Thyroid gland (tissue), 4 donors: ENCODE results near the gene ANKRD2. TPM values are rescaled to one million over a fixed set of nuclear protein-coding genes. Genes with fewer than 3 reads are reported as not detected.
"Not testable (repeated sequence)": the region's sequence is repeated elsewhere in the genome, so short reads cannot be mapped to it uniquely, and the experiment has no call there.

Experiments used
- DNase-seq, 2 donors: peaks; one replicate each; pipeline ENCODE4 v3.0.0-alpha.2; 2019
- H3K27ac ChIP-seq, 3 donors: fragments of 200-600 bp; sonication (generic); 1 replicate in 2 of 3; 2 replicates in 1 of 3; pipeline ENCODE4 v1.5.1; 2016 to 2019; ENCODE audit warnings: mild to moderate bottlenecking in 1 of 3, moderate library complexity in 1 of 3
- H3K27me3 ChIP-seq: fragments of 200-600 bp; sonication (generic); one replicate; pipeline ENCODE4 v1.5.1; 2019
- H3K36me3 ChIP-seq, 2 donors: fragments of 200-600 bp; sonication (generic); one replicate each; pipeline ENCODE4 v1.5.1; 2016 to 2019
- H3K4me1 ChIP-seq, 2 donors: fragments of 200-600 bp; sonication (generic); one replicate each; pipeline ENCODE4 v1.5.1; 2017 to 2019
- H3K4me3 ChIP-seq, 3 donors: fragments of 200-600 bp; sonication (generic); replicated peaks in 1 of 3; 1 replicate in 2 of 3; 2 replicates in 1 of 3; pipeline ENCODE4 v1.5.1; 2016; ENCODE audit warnings: mild to moderate bottlenecking in 1 of 3
- H3K9me3 ChIP-seq: fragments of 200-600 bp; sonication (generic); one replicate; pipeline ENCODE4 v1.5.1; 2017
- POLR2A ChIP-seq, 2 donors: fragments of 450-650 bp; IDR thresholded peaks; one replicate each; pipeline ENCODE4 v1.6.1; 2017; ENCODE audit warnings: antibody characterized with exemption in 2 of 2, mild to moderate bottlenecking in 2 of 2, moderate library complexity in 1 of 2
- WGBS, 2 donors: methylation state at CpG; one replicate each; pipeline ENCODE4 v1.1.5; 2017; 5-methylcytosine and 5-hydroxymethylcytosine counted together
- intact Hi-C: fragments of 100-400 bp; cut with DNase I; formaldehyde crosslinking; loops from one replicate; pipeline ENCODE4 v1.15.1; 2023
- total RNA-seq, 4 donors: library from RNA; depleted of rRNA; stranded (reverse); fragments of >200 nt; gene quantifications; one replicate each; pipeline ENCODE4 v1.2.3, GENCODE V29; 2016
- TF ChIP-seq, protein P1 (sequence below), 6 experiments: fragments of 200-600 bp in 3 of 6; fragments of 450-650 bp in 3 of 6; sonication (generic) in 3 of 6; IDR thresholded peaks; one replicate each; pipeline ENCODE4 v1.5.1; 2016 to 2019; ENCODE audit warnings: antibody characterized with exemption in 6 of 6, mild to moderate bottlenecking in 2 of 6, inconsistent platforms in 1 of 6, moderate library complexity in 1 of 6

ANKRD2 gene
- total RNA-seq, 4 donors from 2014 or later, result not detected

DNA sequence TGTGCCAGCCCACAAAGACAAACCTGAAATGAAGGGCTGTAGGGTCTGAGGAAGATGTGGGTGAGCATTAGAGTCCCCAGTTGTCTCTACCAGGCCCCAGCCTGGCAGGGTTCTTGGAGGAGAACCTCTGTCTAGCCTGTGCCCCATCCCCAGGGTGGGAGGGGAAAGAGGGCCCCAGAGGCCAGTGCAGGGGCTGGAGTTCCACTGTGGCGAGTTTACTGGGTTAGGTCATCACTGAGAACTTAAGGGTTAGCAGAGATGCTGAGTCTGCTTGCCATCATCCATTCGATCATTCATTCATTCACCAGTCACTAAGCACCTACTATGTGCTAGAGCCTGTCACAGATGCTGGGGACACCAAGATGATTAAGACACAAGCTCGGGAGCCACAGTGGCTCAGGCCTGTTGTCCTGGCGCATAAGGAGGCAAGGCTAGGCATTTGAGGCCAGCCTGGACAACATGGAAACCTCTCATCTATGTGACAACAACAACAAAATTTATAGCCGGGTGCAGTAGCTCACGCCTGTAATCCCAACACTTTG lies 2.6 kb downstream of the ANKRD2 start:
- no peaks in the 10 kb centered on the region for H3K9me3 ChIP-seq
- peaks cover 16 to 21% of the 10 kb centered on the region in 2 donors for H3K4me1 ChIP-seq
- 89 to 91% methylated on average over 6 of the region's 6 CpGs for WGBS, 2 donors
- H3K36me3 ChIP-seq, result peaks cover 3 to 6% of the 10 kb centered on the region in 2 donors
- DNase-seq, result no peak
- no peak overlapping the region for H3K4me3 ChIP-seq
- H3K27ac ChIP-seq, result peak overlapping the region; percentile 57 to 77 (median 67)
- TF ChIP-seq POLR2A (IDR thresholded peaks at IDR 0.05), result no peak
- TF ChIP-seq, protein P1, sequence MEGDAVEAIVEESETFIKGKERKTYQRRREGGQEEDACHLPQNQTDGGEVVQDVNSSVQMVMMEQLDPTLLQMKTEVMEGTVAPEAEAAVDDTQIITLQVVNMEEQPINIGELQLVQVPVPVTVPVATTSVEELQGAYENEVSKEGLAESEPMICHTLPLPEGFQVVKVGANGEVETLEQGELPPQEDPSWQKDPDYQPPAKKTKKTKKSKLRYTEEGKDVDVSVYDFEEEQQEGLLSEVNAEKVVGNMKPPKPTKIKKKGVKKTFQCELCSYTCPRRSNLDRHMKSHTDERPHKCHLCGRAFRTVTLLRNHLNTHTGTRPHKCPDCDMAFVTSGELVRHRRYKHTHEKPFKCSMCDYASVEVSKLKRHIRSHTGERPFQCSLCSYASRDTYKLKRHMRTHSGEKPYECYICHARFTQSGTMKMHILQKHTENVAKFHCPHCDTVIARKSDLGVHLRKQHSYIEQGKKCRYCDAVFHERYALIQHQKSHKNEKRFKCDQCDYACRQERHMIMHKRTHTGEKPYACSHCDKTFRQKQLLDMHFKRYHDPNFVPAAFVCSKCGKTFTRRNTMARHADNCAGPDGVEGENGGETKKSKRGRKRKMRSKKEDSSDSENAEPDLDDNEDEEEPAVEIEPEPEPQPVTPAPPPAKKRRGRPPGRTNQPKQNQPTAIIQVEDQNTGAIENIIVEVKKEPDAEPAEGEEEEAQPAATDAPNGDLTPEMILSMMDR (IDR thresholded peaks at IDR 0.05), result no peak
- intact Hi-C loops, result no loop called here
- no peaks in the 10 kb centered on the region for H3K27me3 ChIP-seq

DNA sequence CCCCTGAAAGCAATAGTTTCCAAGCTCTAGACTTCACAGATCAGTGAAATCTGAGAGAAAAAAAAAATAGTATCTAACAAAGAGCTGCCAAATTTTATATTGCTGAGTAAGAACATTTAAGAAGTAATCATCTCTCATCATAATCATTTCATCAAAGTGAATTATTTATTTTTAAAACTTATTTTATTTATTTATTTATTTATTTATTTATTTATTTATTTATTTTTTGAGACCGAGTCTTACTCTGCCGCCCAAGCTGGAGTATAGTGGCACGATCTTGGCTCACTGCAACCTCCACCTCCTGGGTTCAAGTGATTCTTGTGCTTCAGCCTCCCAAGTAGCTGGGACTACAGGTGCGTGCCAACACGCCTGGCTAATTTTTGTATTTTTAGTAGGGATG lies 3.9 kb downstream of the ANKRD2 start:
- H3K27me3 ChIP-seq, intact Hi-C loops, H3K4me3 ChIP-seq, H3K36me3 ChIP-seq, H3K27ac ChIP-seq, H3K9me3 ChIP-seq, DNase-seq: not testable (repeated sequence)
- 31 to 35% methylated on average over 5 of the region's 5 CpGs for WGBS, 2 donors
- peaks cover 16 to 21% of the 10 kb centered on the region in 2 donors for H3K4me1 ChIP-seq

DNA sequence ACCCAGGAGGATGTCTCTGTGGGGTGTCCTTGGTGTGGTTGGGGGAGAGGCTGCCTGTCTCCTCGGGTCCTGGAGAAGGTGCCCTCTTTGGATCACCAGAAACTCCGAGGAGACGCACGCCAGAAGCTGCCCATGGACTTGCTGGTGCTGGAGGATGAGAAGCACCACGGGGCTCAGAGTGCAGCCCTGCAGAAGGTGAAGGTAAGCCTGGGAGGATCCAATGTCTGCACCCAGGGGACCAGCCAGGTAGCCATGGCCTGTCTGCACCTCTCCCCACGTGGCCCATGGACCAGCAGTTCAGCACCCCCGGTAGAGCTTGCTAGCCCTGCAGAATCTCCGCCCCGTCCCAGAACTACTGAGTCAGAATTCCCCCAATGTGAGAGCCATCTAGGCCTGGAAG lies 5.1 kb downstream of the ANKRD2 start:
- no peak for DNase-seq
- 73 to 86% methylated on average over 4 to 8 of the region's 9 CpGs for WGBS, 2 donors
- Histone ChIP-seq H3K36me3 (no peaks in the 10 kb centered on the region), H3K27ac (no peak overlapping the region), H3K27me3 (no peaks in the 10 kb centered on the region), H3K9me3 (no peaks in the 10 kb centered on the region), H3K4me3 (no peak overlapping the region), H3K4me1 (peaks cover 10 to 13% of the 10 kb centered on the region in 2 donors)
- TF ChIP-seq, protein P1 (IDR thresholded peaks at IDR 0.05), result no peak
- no peak for TF ChIP-seq POLR2A (IDR thresholded peaks at IDR 0.05)
- intact Hi-C loops, result no loop called here

DNA sequence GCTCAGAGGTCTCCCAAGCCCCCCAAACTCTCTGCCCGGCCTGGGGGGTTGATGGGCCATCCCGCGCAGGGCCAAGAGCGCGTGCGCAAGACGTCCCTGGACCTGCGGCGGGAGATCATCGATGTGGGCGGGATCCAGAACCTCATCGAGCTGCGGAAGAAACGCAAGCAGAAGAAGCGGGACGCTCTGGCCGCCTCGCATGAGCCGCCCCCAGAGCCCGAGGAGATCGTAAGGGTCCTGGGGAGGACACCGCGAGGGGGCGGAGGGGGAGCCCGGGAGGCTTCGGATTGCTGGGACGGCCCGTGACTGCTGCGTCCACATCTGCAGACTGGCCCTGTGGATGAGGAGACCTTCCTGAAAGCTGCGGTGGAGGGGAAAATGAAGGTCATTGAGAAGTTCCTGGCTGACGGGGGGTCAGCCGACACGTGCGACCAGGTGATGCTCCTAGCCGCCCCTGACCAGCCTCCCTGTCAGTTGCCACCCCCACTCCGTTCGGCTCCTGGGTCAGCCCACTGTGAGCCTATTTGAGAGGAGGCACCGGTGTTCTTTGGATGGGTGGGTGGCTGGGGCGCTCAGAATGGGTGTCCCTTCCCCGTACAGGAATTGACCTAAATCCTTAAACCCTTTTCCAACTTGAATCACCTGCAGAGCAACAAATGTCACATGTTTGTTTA lies 5.7 kb downstream of the ANKRD2 start:
- H3K9me3 ChIP-seq, result no peaks in the 10 kb centered on the region
- H3K36me3 ChIP-seq, result no peaks in the 10 kb centered on the region
- H3K4me1 ChIP-seq, result peaks cover 10 to 12% of the 10 kb centered on the region in 2 donors
- intact Hi-C loops, result no loop called here
- H3K27me3 ChIP-seq, result no peaks in the 10 kb centered on the region
- 70 to 74% methylated on average over 32 of the region's 40 CpGs for WGBS, 2 donors
- no peak overlapping the region for H3K27ac ChIP-seq
- no peak overlapping the region for H3K4me3 ChIP-seq
- TF ChIP-seq, protein P1 (IDR thresholded peaks at IDR 0.05), result no peak
- TF ChIP-seq POLR2A (IDR thresholded peaks at IDR 0.05), result no peak
- DNase-seq, result no peak

DNA sequence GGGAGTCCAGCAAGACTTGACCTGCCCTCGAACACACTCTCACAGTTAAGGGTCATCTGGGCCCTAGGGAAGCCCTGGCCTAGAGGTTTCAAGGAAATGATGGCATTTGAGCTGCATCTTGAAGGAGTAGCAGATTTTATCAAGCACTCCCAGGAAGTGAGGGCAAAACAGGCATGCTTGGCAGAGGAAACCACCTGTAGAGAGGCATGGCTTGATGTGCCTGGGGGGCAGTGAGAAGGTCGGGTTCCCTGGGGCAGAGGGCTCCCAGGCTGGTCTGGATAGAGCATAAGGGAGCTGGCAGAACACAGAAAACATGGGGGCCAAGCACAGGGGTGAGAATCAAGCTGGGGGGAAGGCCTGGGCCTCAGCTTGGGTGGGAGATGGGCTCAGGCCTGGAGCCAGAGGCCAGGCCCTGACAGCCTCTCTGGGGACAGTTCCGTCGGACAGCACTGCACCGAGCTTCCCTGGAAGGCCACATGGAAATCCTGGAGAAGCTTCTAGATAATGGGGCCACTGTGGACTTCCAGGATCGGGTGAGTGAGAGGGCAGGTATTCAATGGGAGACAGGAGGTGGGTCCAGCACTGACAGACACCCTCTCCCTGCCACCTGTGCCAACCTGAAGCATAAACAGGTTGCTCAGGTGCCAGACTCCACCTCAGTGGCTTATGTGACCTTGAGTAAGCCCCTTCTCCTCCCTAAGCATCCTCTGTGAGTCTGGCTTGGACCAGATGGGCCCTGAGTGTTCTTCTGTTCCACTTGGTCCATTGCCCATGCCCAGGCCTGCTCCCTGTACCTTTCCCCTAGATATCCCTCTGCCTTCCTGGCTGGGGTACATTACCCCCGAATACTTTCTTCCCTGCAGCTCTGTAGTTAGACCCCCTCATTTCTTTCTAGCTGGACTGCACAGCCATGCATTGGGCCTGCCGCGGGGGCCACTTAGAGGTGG lies 8.1 kb downstream of the ANKRD2 start:
- TF ChIP-seq POLR2A (IDR thresholded peaks at IDR 0.05), result no peak
- TF ChIP-seq, protein P1 (IDR thresholded peaks at IDR 0.05), result no peak
- Histone ChIP-seq H3K27me3 (no peaks in the 10 kb centered on the region), H3K9me3 (no peaks in the 10 kb centered on the region), H3K4me3 (no peak overlapping the region), H3K4me1 (peaks cover 5 to 6% of the 10 kb centered on the region in 2 donors), H3K27ac (no peak overlapping the region), H3K36me3 (no peaks in the 10 kb centered on the region)
- DNase-seq, result no peak
- WGBS, 2 donors, result 87 to 88% methylated on average over 9 of the region's 9 CpGs
- intact Hi-C loops, result no loop called here
